Cerebellar nuclear complex (tissue), 1 donor: ENCODE measurements around the gene SOX1.

Experiments
- DNase-seq, 2 experiments: peaks; one replicate each; lab custom pipeline; 2025; lab: John Stamatoyannopoulos, UW

The SOX1 gene

GRCh38 chr13:112058941-112059340 is 8.0 kb upstream of the SOX1 start:
- no peak for DNase-seq

- DNase-seq, result no peak
Measured at GRCh38 chr13:112059457-112060281, 7.3 kb upstream of the SOX1 start.

- no peak for DNase-seq
Measured at GRCh38 chr13:112060282-112060830, 6.6 kb upstream of the SOX1 start.

GRCh38 chr13:112060899-112061366 is 6.0 kb upstream of the SOX1 start:
- no peak for DNase-seq

GRCh38 chr13:112061367-112062061 is 5.4 kb upstream of the SOX1 start:
- DNase-seq, result no peak

GRCh38 chr13:112062072-112062567 is 4.8 kb upstream of the SOX1 start:
- no peak for DNase-seq

- DNase-seq, result no peak
Measured at GRCh38 chr13:112062571-112063570, 4.1 kb upstream of the SOX1 start.

- DNase-seq, result no peak
Measured at GRCh38 chr13:112063807-112064206, 3.1 kb upstream of the SOX1 start.

GRCh38 chr13:112064222-112064621 is 2.7 kb upstream of the SOX1 start:
- DNase-seq, result no peak

- no peak for DNase-seq
Measured at GRCh38 chr13:112065521-112065866, 1.5 kb upstream of the SOX1 start.

- no peak for DNase-seq
Measured at GRCh38 chr13:112065867-112066623, 904 bp upstream of the SOX1 start.

- no peak for DNase-seq
Measured at GRCh38 chr13:112066624-112067004, 335 bp upstream of the SOX1 start.

- DNase-seq, result no peak
Measured at GRCh38 chr13:112067871-112068539, 1.1 kb downstream of the SOX1 start.

GRCh38 chr13:112068540-112069060 is 1.7 kb downstream of the SOX1 start:
- DNase-seq, result no peak

GRCh38 chr13:112069061-112069844 is 2.3 kb downstream of the SOX1 start:
- no peak for DNase-seq

- no peak for DNase-seq
Measured at GRCh38 chr13:112069845-112070251, 2.9 kb downstream of the SOX1 start.

GRCh38 chr13:112071102-112071722 is 4.3 kb downstream of the SOX1 start:
- no peak for DNase-seq

GRCh38 chr13:112071723-112072533 is 5.0 kb downstream of the SOX1 start:
- no peak for DNase-seq
